Measurements from ENCODE around the gene GFI1. TPM values are rescaled to one million over a fixed set of nuclear protein-coding genes. Genes with fewer than 3 reads are reported as not detected.

Gene GFI1
- total and polyA plus RNA-seq, 10 donors: 1.9 to 19.2 (median 10.6) TPM

GRCh38 chr1:92519043-92519442 lies 32.3 kb upstream of the GFI1 start:
- H3K9me3 ChIP-seq: no peaks in the 10 kb centered on the region
- H3K4me1 ChIP-seq: peaks cover 0 to 5% (median 0%) of the 10 kb centered on the region in 6 donors
- TF ChIP-seq CTCF (IDR thresholded peaks at IDR 0.05 in 8 of 11, conservative IDR thresholded peaks at IDR 0.05 in 3 of 11): no peak
- TF ChIP-seq POLR2A (IDR thresholded peaks at IDR 0.05): no peak
- TF ChIP-seq POLR2AphosphoS5 (IDR thresholded peaks at IDR 0.05): no peak
- no peak for DNase-seq
- no peak overlapping the region for H3K4me3 ChIP-seq
- peaks cover 0 to 14% (median 0%) of the 10 kb centered on the region in 6 donors for H3K36me3 ChIP-seq
- WGBS, 5 donors: 80 to 90% (median 85%) methylated on average over 2 of the region's 2 CpGs
- intact Hi-C loops (cut with DNase I; ENCODE audit: low total_unique reads): no loop called here
- H3K27ac ChIP-seq: no peak overlapping the region
- H3K27me3 ChIP-seq (replicated peaks in 1 of 7): no peaks in the 10 kb centered on the region

GRCh38 chr1:92516574-92516973 lies 29.8 kb upstream of the GFI1 start:
- H3K27me3 ChIP-seq (replicated peaks in 1 of 7): no peaks in the 10 kb centered on the region
- WGBS, 5 donors: 69 to 96% (median 81%) methylated on average over 1 of the region's 1 CpG
- no peak overlapping the region for H3K27ac ChIP-seq
- DNase-seq: no peak
- peaks cover 0 to 19% (median 0%) of the 10 kb centered on the region in 6 donors for H3K36me3 ChIP-seq
- H3K9me3 ChIP-seq: no peaks in the 10 kb centered on the region
- H3K4me1 ChIP-seq: peaks cover 0 to 5% (median 0%) of the 10 kb centered on the region in 6 donors
- intact Hi-C loops (cut with DNase I; ENCODE audit: low total_unique reads): no loop called here
- TF ChIP-seq POLR2AphosphoS5 (IDR thresholded peaks at IDR 0.05) (no peak), POLR2A (IDR thresholded peaks at IDR 0.05) (no peak), CTCF (IDR thresholded peaks at IDR 0.05 in 8 of 11, conservative IDR thresholded peaks at IDR 0.05 in 3 of 11) (no peak)
- no peak overlapping the region for H3K4me3 ChIP-seq

- TF ChIP-seq POLR2AphosphoS5 (IDR thresholded peaks at IDR 0.05): no peak
- no peak for TF ChIP-seq CTCF (IDR thresholded peaks at IDR 0.05 in 8 of 11, conservative IDR thresholded peaks at IDR 0.05 in 3 of 11)
- TF ChIP-seq POLR2A (IDR thresholded peaks at IDR 0.05): no peak
- DNase-seq: no peak
- H3K4me3 ChIP-seq: no peak overlapping the region
- no peaks in the 10 kb centered on the region for H3K9me3 ChIP-seq
- H3K27ac ChIP-seq: no peak overlapping the region
- H3K27me3 ChIP-seq (replicated peaks in 1 of 7): no peaks in the 10 kb centered on the region
- H3K4me1 ChIP-seq: peaks cover 0 to 5% (median 0%) of the 10 kb centered on the region in 6 donors
- H3K36me3 ChIP-seq: peaks cover 0 to 19% (median 0%) of the 10 kb centered on the region in 6 donors
- intact Hi-C loops (cut with DNase I; ENCODE audit: low total_unique reads): no loop called here
- 50 to 83% (median 76%) methylated on average over 3 of the region's 3 CpGs for WGBS, 5 donors
These were observed 29.1 kb upstream of the GFI1 start for GRCh38 chr1:92515796-92516201.

- Histone ChIP-seq H3K4me3 (no peak overlapping the region), H3K36me3 (peaks cover 0 to 8% (median 0%) of the 10 kb centered on the region in 6 donors), H3K9me3 (no peaks in the 10 kb centered on the region), H3K27me3 (replicated peaks in 1 of 7) (no peaks in the 10 kb centered on the region), H3K27ac (no peak overlapping the region), H3K4me1 (peaks cover 0 to 5% (median 0%) of the 10 kb centered on the region in 6 donors)
- intact Hi-C loops (cut with DNase I; ENCODE audit: low total_unique reads): no loop called here
- no peak for DNase-seq
- 92 to 98% (median 93%) methylated on average over 4 of the region's 4 CpGs for WGBS, 5 donors
- TF ChIP-seq POLR2AphosphoS5 (IDR thresholded peaks at IDR 0.05) (no peak), POLR2A (IDR thresholded peaks at IDR 0.05) (no peak), CTCF (IDR thresholded peaks at IDR 0.05 in 8 of 11, conservative IDR thresholded peaks at IDR 0.05 in 3 of 11) (no peak)
These were observed 24.8 kb upstream of the GFI1 start for GRCh38 chr1:92511541-92511940.
